HG03432 (cell line): ENCODE measurements around the gene NANOS1.

Experiments
- ATAC-seq: cut with Tn5 transposase; IDR thresholded peaks from one replicate; pipeline ENCODE4 v1.9.1; 2021; ENCODE audit warnings: mild to moderate bottlenecking, moderate library complexity; ENCODE audit not compliant: unreplicated experiment

The NANOS1 gene

GRCh38 chr10:119055472-119055871, 26.0 kb downstream of the NANOS1 start:
- ATAC-seq, result no peak

- ATAC-seq, result no peak
Observed at GRCh38 chr10:119058010-119058409, 28.5 kb downstream of the NANOS1 start.

- ATAC-seq, result no peak
Observed at GRCh38 chr10:119059557-119059956, 30.0 kb downstream of the NANOS1 start.

GRCh38 chr10:119060107-119060506, 30.6 kb downstream of the NANOS1 start:
- ATAC-seq, result no peak

GRCh38 chr10:119061352-119061751, 31.8 kb downstream of the NANOS1 start:
- no peak for ATAC-seq

- no peak for ATAC-seq
Observed at GRCh38 chr10:119061926-119062325, 32.4 kb downstream of the NANOS1 start.

- ATAC-seq, result no peak
Observed at GRCh38 chr10:119070395-119071165, 41.1 kb downstream of the NANOS1 start.

GRCh38 chr10:119073584-119073983, 44.1 kb downstream of the NANOS1 start:
- ATAC-seq, result no peak

- ATAC-seq, result no peak
Observed at GRCh38 chr10:119078422-119079179, 49.1 kb downstream of the NANOS1 start.

GRCh38 chr10:119079599-119080520, 50.3 kb downstream of the NANOS1 start:
- ATAC-seq, result peak; percentile 73

GRCh38 chr10:119080521-119081259, 51.2 kb downstream of the NANOS1 start, which contains the start of gene EIF3A:
Gene EIF3A, minus strand, starts transcription at chr10:119080817. Its CDS starts 141 bp downstream, at chr10:119080676.
- peak; percentile 89 for ATAC-seq
